NT2/D1 (cell line): ENCODE results near the gene GBA3.

Source experiments
- DNase-seq: peaks from one replicate; pipeline ENCODE4 v3.0.0-alpha.2; 2011; ENCODE audit warnings: low read depth, low spot score
- H3K27me3 ChIP-seq: 2 replicates; pipeline ENCODE4 v1.6.0; 2011; ENCODE audit warnings: mild to moderate bottlenecking; ENCODE audit not compliant: insufficient read length, insufficient read depth
- H3K36me3 ChIP-seq: 2 replicates; pipeline ENCODE4 v1.6.1; 2011; ENCODE audit warnings: mild to moderate bottlenecking, low read length, mixed read lengths; ENCODE audit not compliant: insufficient read depth, insufficient read length
- H3K4me1 ChIP-seq: 2 replicates; pipeline ENCODE4 v1.5.1; 2011; ENCODE audit not compliant: insufficient read depth, insufficient read length
- H3K4me3 ChIP-seq: 2 replicates; pipeline ENCODE4 v1.5.1; 2011; ENCODE audit warnings: low read depth; ENCODE audit not compliant: insufficient read length
- H3K9ac ChIP-seq: 2 replicates; pipeline ENCODE4 v1.6.0; 2011; ENCODE audit warnings: low read depth; ENCODE audit not compliant: insufficient read length
- H3K9me3 ChIP-seq: 2 replicates; pipeline ENCODE4 v1.5.1; 2011; ENCODE audit warnings: mild to moderate bottlenecking, low read length; ENCODE audit not compliant: insufficient read depth
- SUZ12 ChIP-seq: IDR thresholded peaks from 2 replicates; pipeline ENCODE4 v1.6.1; 2011; ENCODE audit not compliant: insufficient read length, insufficient read depth; ENCODE audit errors: extremely low read depth
- YY1 ChIP-seq: IDR thresholded peaks from 2 replicates; pipeline ENCODE4 v1.6.1; 2011; ENCODE audit not compliant: insufficient read length, insufficient read depth
- ZNF274 ChIP-seq: IDR thresholded peaks from 2 replicates; pipeline ENCODE4 v1.6.1; 2011; ENCODE audit warnings: mild to moderate bottlenecking, low read depth, low read length

Gene GBA3

GRCh38 chr4:22678940-22679854 is 13.5 kb upstream of the GBA3 start:
- TF ChIP-seq ZNF274 = no peak
- TF ChIP-seq YY1 = no peak
- no peak for TF ChIP-seq SUZ12
- no peak for DNase-seq
- Histone ChIP-seq H3K4me1 (no peaks in the 10 kb centered on the region), H3K36me3 (no peaks in the 10 kb centered on the region), H3K9me3 (no peaks in the 10 kb centered on the region), H3K27me3 (no peaks in the 10 kb centered on the region), H3K9ac (no peak overlapping the region), H3K4me3 (no peak overlapping the region)

GRCh38 chr4:22680065-22680642 is 12.6 kb upstream of the GBA3 start:
- H3K36me3 ChIP-seq = no peaks in the 10 kb centered on the region
- H3K4me1 ChIP-seq = no peaks in the 10 kb centered on the region
- H3K4me3 ChIP-seq = no peak overlapping the region
- no peak for DNase-seq
- no peaks in the 10 kb centered on the region for H3K27me3 ChIP-seq
- no peak for TF ChIP-seq SUZ12
- no peak for TF ChIP-seq ZNF274
- TF ChIP-seq YY1 = no peak
- H3K9me3 ChIP-seq = no peaks in the 10 kb centered on the region
- no peak overlapping the region for H3K9ac ChIP-seq

- no peaks in the 10 kb centered on the region for H3K4me1 ChIP-seq
- no peaks in the 10 kb centered on the region for H3K27me3 ChIP-seq
- no peaks in the 10 kb centered on the region for H3K9me3 ChIP-seq
- no peak overlapping the region for H3K9ac ChIP-seq
- DNase-seq = no peak
- H3K36me3 ChIP-seq = no peaks in the 10 kb centered on the region
- no peak for TF ChIP-seq ZNF274
- TF ChIP-seq SUZ12 = no peak
- TF ChIP-seq YY1 = no peak
- no peak overlapping the region for H3K4me3 ChIP-seq
Measured at GRCh38 chr4:22683726-22684125, 9.0 kb upstream of the GBA3 start.

GRCh38 chr4:22686141-22686540 is 6.6 kb upstream of the GBA3 start:
- no peaks in the 10 kb centered on the region for H3K4me1 ChIP-seq
- TF ChIP-seq YY1 = no peak
- TF ChIP-seq ZNF274 = no peak
- no peak for TF ChIP-seq SUZ12
- no peaks in the 10 kb centered on the region for H3K36me3 ChIP-seq
- DNase-seq = no peak
- no peak overlapping the region for H3K9ac ChIP-seq
- H3K27me3 ChIP-seq = no peaks in the 10 kb centered on the region
- H3K4me3 ChIP-seq = no peak overlapping the region
- no peaks in the 10 kb centered on the region for H3K9me3 ChIP-seq

DNA sequence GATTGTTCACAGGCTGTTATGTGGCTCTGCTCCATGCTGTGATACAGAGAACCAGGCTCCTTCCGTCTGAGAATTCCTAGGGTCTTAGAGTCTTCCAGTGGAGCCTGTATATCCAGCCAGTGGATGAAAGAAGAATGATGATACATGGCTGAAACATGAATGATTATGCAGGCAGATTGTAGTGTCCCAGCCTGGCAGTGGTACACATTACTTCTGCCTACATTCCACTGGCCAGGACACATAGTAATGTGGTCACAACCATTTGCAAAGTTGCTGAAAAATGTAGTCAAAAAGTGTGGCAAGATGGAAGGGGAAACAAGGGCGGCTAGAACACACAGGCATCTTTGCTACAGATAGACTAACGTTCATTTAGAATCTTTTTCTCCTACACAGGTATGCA is 4.5 kb upstream of the GBA3 start:
- Histone ChIP-seq H3K27me3 (no peaks in the 10 kb centered on the region), H3K9ac (no peak overlapping the region), H3K4me1 (no peaks in the 10 kb centered on the region), H3K9me3 (no peaks in the 10 kb centered on the region), H3K4me3 (no peak overlapping the region), H3K36me3 (no peaks in the 10 kb centered on the region)
- TF ChIP-seq ZNF274 = no peak
- no peak for TF ChIP-seq YY1
- no peak for TF ChIP-seq SUZ12
- DNase-seq = no peak

- no peaks in the 10 kb centered on the region for H3K9me3 ChIP-seq
- no peak for DNase-seq
- no peaks in the 10 kb centered on the region for H3K36me3 ChIP-seq
- TF ChIP-seq YY1 (no peak), ZNF274 (no peak)
- H3K4me3 ChIP-seq = no peak overlapping the region
- H3K4me1 ChIP-seq = no peaks in the 10 kb centered on the region
- no peaks in the 10 kb centered on the region for H3K27me3 ChIP-seq
- no peak overlapping the region for H3K9ac ChIP-seq
Measured at GRCh38 chr4:22689428-22689827, 3.3 kb upstream of the GBA3 start.

DNA sequence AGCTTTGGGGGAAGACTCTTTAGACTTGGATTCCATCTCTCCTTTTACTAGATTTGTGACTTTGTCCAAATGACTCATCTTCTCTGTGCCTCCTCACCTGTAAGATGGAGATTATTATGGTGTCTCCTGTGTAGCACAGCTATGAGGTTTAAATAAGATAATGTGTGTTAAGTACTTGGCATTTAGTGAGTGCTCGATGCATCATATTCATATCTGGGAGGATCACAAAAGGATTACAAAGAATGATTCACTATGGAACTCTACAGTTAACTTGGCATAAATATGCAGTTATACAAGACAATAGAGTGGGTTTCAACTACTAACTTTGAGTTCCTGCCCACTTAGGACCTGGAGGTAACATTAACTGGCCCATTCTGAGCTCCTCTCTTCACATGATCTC is 2.3 kb downstream of the GBA3 start:
- Histone ChIP-seq H3K36me3 (no peaks in the 10 kb centered on the region), H3K27me3 (no peaks in the 10 kb centered on the region), H3K9ac (no peak overlapping the region), H3K4me3 (no peak overlapping the region), H3K9me3 (no peaks in the 10 kb centered on the region), H3K4me1 (no peaks in the 10 kb centered on the region)
- TF ChIP-seq YY1 (no peak), ZNF274 (no peak), SUZ12 (no peak)
- no peak for DNase-seq
